GM23248 (cell line): ENCODE data around the gene PDE3B.
"Not testable (repeated sequence)": the region's sequence is repeated elsewhere in the genome, so short reads cannot be mapped to it uniquely, and the experiment has no call there.

ENCODE experiments used
- EZH2 ChIP-seq: fragments of 200-600 bp; sonication (generic); IDR thresholded peaks from 2 replicates; pipeline ENCODE4 v1.6.1; 2018; ENCODE audit warnings: antibody characterized with exemption, mild to moderate bottlenecking; ENCODE audit not compliant: insufficient read depth, poor library complexity, severe bottlenecking
- EZH2phosphoT487 ChIP-seq: fragments of 200-600 bp; sonication (generic); IDR thresholded peaks from 2 replicates; pipeline ENCODE4 v1.6.1; 2018; ENCODE audit warnings: antibody characterized with exemption, moderate library complexity, mild to moderate bottlenecking, low read depth; ENCODE audit not compliant: insufficient read depth

DNA sequence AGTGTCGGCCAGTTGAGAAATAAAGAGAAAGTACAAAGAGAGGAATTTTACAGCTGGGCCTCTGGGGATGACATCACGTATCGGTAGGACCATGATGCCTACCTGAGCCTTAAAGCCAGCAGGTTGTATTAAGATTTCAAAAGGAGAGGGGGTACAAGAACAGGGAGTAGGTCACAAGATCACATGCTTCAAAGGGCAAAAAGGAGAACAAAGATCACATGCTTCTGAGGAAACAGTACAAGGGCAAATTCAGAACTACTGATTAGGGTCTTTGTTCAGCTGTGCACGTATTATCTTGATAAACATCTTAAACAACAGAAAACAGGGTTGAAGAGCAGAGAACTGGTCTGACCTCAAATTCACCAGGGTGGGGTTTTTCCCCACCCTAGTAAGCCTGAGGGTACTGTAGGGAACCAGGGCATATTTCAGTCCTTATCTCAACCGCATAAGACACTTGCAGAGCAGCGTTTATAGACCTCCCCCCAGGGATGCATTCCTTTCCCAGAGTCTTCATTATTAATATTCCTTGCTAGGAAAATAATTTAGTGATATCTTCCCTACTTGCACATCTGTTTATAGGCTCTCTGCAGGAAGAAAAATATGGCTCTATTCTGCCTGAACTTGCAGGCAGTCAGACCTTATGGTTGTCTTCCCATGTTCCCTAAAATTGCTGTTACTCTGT is 40.8 kb downstream of the PDE3B start:
- not testable (repeated sequence) for TF ChIP-seq EZH2phosphoT487, EZH2
